RWPE1 (cell line): ENCODE measurements around the gene MEX3C.

Experiments used
- CTCF ChIA-PET: fragments of 350-600 bp; sonication (Branson Sonifier 250); formaldehyde crosslinking; extraction: SDS; loops from one replicate; lab custom pipeline; 2021; lab: Yijun Ruan, JAX
- POLR2A ChIA-PET: fragments of 400-600 bp; formaldehyde crosslinking; extraction: SDS; loops from one replicate; lab custom pipeline; 2020; ENCODE audit warnings: antibody characterized with exemption; ENCODE audit not compliant: low non-redundant PET; lab: Yijun Ruan, JAX
- DNase-seq: peaks from one replicate; pipeline ENCODE4 v3.0.0; 2012; ENCODE audit warnings: low spot score
- H3K27ac ChIP-seq: fragments of 450-650 bp; 2 replicates; pipeline ENCODE4 v1.5.1; 2017
- CTCF ChIP-seq: fragments of 450-650 bp; conservative IDR thresholded peaks from 2 replicates; pipeline ENCODE4 v1.5.1; 2017; ENCODE audit warnings: low read depth, mild to moderate bottlenecking

Gene MEX3C

GRCh38 chr18:51164342-51164741, 33.1 kb downstream of the MEX3C start:
- TF ChIP-seq CTCF = no peak
- ChIA-PET CTCF (no interaction called here), POLR2A (no interaction called here)
- no peak for DNase-seq
- H3K27ac ChIP-seq = no peak overlapping the region

- DNase-seq = no peak
- TF ChIP-seq CTCF = no peak
- ChIA-PET POLR2A (no interaction called here), CTCF (interaction anchor here (0.6 kb wide), 1 partner anchor 28 kb away, joined by 11 read pairs; no protein-coding TSS in a partner anchor)
- H3K27ac ChIP-seq = no peak overlapping the region
Observed at GRCh38 chr18:51163543-51163942, 33.9 kb downstream of the MEX3C start.

DNA sequence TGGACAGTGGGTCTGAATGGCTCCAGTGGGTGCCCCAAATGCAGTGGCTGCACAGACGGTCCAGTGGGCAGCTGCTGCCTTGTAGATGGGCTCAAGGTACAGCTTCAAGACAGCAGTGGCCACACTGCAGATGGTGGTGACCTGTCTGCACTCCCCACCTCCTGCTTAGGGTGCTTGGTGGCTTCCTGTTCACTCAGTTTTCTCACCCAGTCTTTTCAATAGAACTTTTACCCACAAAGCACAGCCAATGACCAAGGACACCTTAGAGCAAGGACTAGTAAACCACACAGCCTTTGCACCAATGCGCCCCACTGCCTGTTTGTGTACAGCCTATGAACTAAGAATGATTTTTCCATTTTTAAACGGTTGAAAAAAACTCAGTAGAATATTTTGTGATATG, 34.9 kb downstream of the MEX3C start:
- no peak overlapping the region for H3K27ac ChIP-seq
- DNase-seq = no peak
- POLR2A ChIA-PET = no interaction called here
- CTCF ChIA-PET = no interaction called here
- no peak for TF ChIP-seq CTCF

GRCh38 chr18:51160646-51161045, 36.8 kb downstream of the MEX3C start:
- H3K27ac ChIP-seq = no peak overlapping the region
- no peak for DNase-seq
- CTCF ChIA-PET = no interaction called here
- POLR2A ChIA-PET = no interaction called here
- no peak for TF ChIP-seq CTCF

- ChIA-PET POLR2A (interaction anchor here (0.5 kb wide), 1 partner anchor 326 kb away, joined by 3 read pairs; no protein-coding TSS in a partner anchor), CTCF (interaction anchor here (0.5 kb wide), 1 partner anchor 321 kb away, joined by 4 read pairs; no protein-coding TSS in a partner anchor)
- no peak overlapping the region for H3K27ac ChIP-seq
- no peak for TF ChIP-seq CTCF
- no peak for DNase-seq
Observed at GRCh38 chr18:51157215-51157614, 40.3 kb downstream of the MEX3C start.

GRCh38 chr18:51154431-51155063, 42.9 kb downstream of the MEX3C start:
- no peak for DNase-seq
- TF ChIP-seq CTCF = no peak
- CTCF ChIA-PET = no interaction called here
- H3K27ac ChIP-seq = no peak overlapping the region
- POLR2A ChIA-PET = no interaction called here
